HG03521 (cell line): ENCODE data around the gene ALG10.
"Not testable (repeated sequence)": the region's sequence is repeated elsewhere in the genome, so short reads cannot be mapped to it uniquely, and the experiment has no call there.

Source experiments
- ATAC-seq: cut with Tn5 transposase; IDR thresholded peaks from one replicate; pipeline ENCODE4 v1.9.1; 2021; ENCODE audit warnings: mild to moderate bottlenecking, moderate library complexity; ENCODE audit not compliant: unreplicated experiment

Gene ALG10

GRCh38 chr12:34022079-34022830 is at the start of gene ALG10:
Gene ALG10, plus strand, starts transcription at chr12:34022496. Its CDS starts 104 bp downstream, at chr12:34022600.
- peak; percentile 100 for ATAC-seq

- not testable (repeated sequence) for ATAC-seq
Measured at GRCh38 chr12:33972884-33973283, 49.4 kb upstream of the ALG10 start.

- no peak for ATAC-seq
Measured at GRCh38 chr12:33977887-33978286, 44.4 kb upstream of the ALG10 start.

- ATAC-seq: no peak
Measured at GRCh38 chr12:33988197-33988805, 34.0 kb upstream of the ALG10 start.

- ATAC-seq: no peak
Measured at GRCh38 chr12:33988913-33989312, 33.4 kb upstream of the ALG10 start.

- ATAC-seq: no peak
Measured at GRCh38 chr12:33994857-33995808, 27.2 kb upstream of the ALG10 start.

GRCh38 chr12:34008835-34009234 is 13.5 kb upstream of the ALG10 start:
- ATAC-seq: not testable (repeated sequence)

- ATAC-seq: no peak
Measured at GRCh38 chr12:34016361-34016760, 5.9 kb upstream of the ALG10 start.

GRCh38 chr12:34021071-34021470 is 1.2 kb upstream of the ALG10 start:
- ATAC-seq: no peak

- not testable (repeated sequence) for ATAC-seq
Measured at GRCh38 chr12:34027661-34028060, 5.4 kb downstream of the ALG10 start.

GRCh38 chr12:34030591-34030990 is 8.3 kb downstream of the ALG10 start:
- no peak for ATAC-seq

GRCh38 chr12:34033628-34034296 is 11.5 kb downstream of the ALG10 start:
- no peak for ATAC-seq

GRCh38 chr12:34038357-34038756 is 16.1 kb downstream of the ALG10 start:
- not testable (repeated sequence) for ATAC-seq

GRCh38 chr12:34046570-34046969 is 24.3 kb downstream of the ALG10 start:
- no peak for ATAC-seq

- ATAC-seq: not testable (repeated sequence)
Measured at GRCh38 chr12:34047855-34048254, 25.6 kb downstream of the ALG10 start.

GRCh38 chr12:34048714-34049113 is 26.4 kb downstream of the ALG10 start:
- no peak for ATAC-seq

GRCh38 chr12:34051486-34051885 is 29.2 kb downstream of the ALG10 start:
- ATAC-seq: no peak

GRCh38 chr12:34054938-34055337 is 32.6 kb downstream of the ALG10 start:
- ATAC-seq: no peak
